Measurements from ENCODE around the gene SNCG. TPM values are rescaled to one million over a fixed set of nuclear protein-coding genes. Genes with fewer than 3 reads are reported as not detected.
"Not testable (repeated sequence)": the region's sequence is repeated elsewhere in the genome, so short reads cannot be mapped to it uniquely, and the experiment has no call there.

The SNCG gene
- total and polyA plus RNA-seq, 2 of the 8 experiments (the other 6 are each of a cell fraction or from before 2014, with no cell fraction given): 4.4 to 12.2 TPM

GRCh38 chr10:87008303-87008702, 49.9 kb downstream of the SNCG start:
- H3K79me2 ChIP-seq (ENCODE audit: control insufficient read depth in 1 of 2, insufficient read depth in 2 of 2, low read length in 2 of 2); H3K23ac ChIP-seq (ENCODE audit: insufficient read length); H3K79me1 ChIP-seq (ENCODE audit: low read depth, low read length); H2BK12ac ChIP-seq (ENCODE audit: low read depth, low read length); H3K36me3 ChIP-seq (ENCODE audit: control insufficient read depth in 2 of 4, insufficient read depth in 4 of 4, low read length in 3 of 4); H3K9ac ChIP-seq (replicated peaks in 1 of 4; ENCODE audit: extremely low read depth in 1 of 4, low read depth in 3 of 4, low read length in 3 of 4); H3K4me2 ChIP-seq (ENCODE audit: insufficient read depth in 1 of 2, low read depth in 2 of 2, low read length in 2 of 2); H4K20me1 ChIP-seq (replicated peaks in 1 of 2; ENCODE audit: control insufficient read depth in 1 of 2, insufficient read depth in 2 of 2, low read length in 2 of 2); H3K4me1 ChIP-seq (replicated peaks in 1 of 4; ENCODE audit: control insufficient read depth in 3 of 4, insufficient read depth in 4 of 4, low read length in 3 of 4); H3K14ac ChIP-seq (ENCODE audit: insufficient read length); H3K9me3 ChIP-seq (ENCODE audit: insufficient read depth in 2 of 2, low read depth in 1 of 2, low read length in 1 of 2); H2BK5ac ChIP-seq (ENCODE audit: low read depth, low read length); H3K27me3 ChIP-seq (replicated peaks in 1 of 4; ENCODE audit: control insufficient read depth in 3 of 4, extremely low read depth in 1 of 4, insufficient read depth in 3 of 4, low read length in 3 of 4); H4K5ac ChIP-seq (ENCODE audit: insufficient read length, low read depth, low read length); H2BK20ac ChIP-seq (ENCODE audit: low read length); H3K56ac ChIP-seq (replicated peaks; ENCODE audit: insufficient read length, low read depth, low read length); FAIRE-seq; H4K91ac ChIP-seq (replicated peaks; ENCODE audit: insufficient read length, low read length); H4K8ac ChIP-seq (ENCODE audit: extremely low read depth, insufficient read depth, low read length); POLR2A ChIA-PET (ENCODE audit: partially characterized antibody); H3K18ac ChIP-seq (ENCODE audit: extremely low read depth, low read length); DNase-seq (ENCODE audit: low read depth in 1 of 2, low spot score in 2 of 2); H3K27ac ChIP-seq (ENCODE audit: low read depth, low read length); H2AFZ ChIP-seq (ENCODE audit: low read length); CTCF ChIA-PET (ENCODE audit: partially characterized antibody); H3K4ac ChIP-seq (replicated peaks; ENCODE audit: insufficient read length, low read depth, low read length); H3K23me2 ChIP-seq (ENCODE audit: low read depth, low read length); H2BK120ac ChIP-seq (replicated peaks; ENCODE audit: low read depth, low read length); H3K4me3 ChIP-seq (ENCODE audit: extremely low read depth in 1 of 4, insufficient read depth in 2 of 4, low read depth in 3 of 4, low read length in 4 of 4); H2BK15ac ChIP-seq (ENCODE audit: low read length); H2AK5ac ChIP-seq (ENCODE audit: low read depth, low read length): not testable (repeated sequence)
- WGBS, 2 experiments (ENCODE audit: extremely low coverage in 1 of 2, insufficient coverage in 1 of 2, insufficient read length in 1 of 2, insufficient replicate concordance in 2 of 2, low coverage in 1 of 2, low lambda C conversion rate in 2 of 2, missing lambda C conversion rate in 1 of 2): 93% methylated on average over 6 of the region's 7 CpGs; no CpG with 5 or more reads in 1 of the 2 experiments

GRCh38 chr10:87009134-87009696, 50.8 kb downstream of the SNCG start:
- FAIRE-seq; H3K9ac ChIP-seq (replicated peaks in 1 of 4; ENCODE audit: extremely low read depth in 1 of 4, low read depth in 3 of 4, low read length in 3 of 4); POLR2A ChIA-PET (ENCODE audit: partially characterized antibody); H3K18ac ChIP-seq (ENCODE audit: extremely low read depth, low read length); H3K23ac ChIP-seq (ENCODE audit: insufficient read length); H3K4me3 ChIP-seq (ENCODE audit: extremely low read depth in 1 of 4, insufficient read depth in 2 of 4, low read depth in 3 of 4, low read length in 4 of 4); H2BK20ac ChIP-seq (ENCODE audit: low read length); H2BK5ac ChIP-seq (ENCODE audit: low read depth, low read length); H3K23me2 ChIP-seq (ENCODE audit: low read depth, low read length); H2BK120ac ChIP-seq (replicated peaks; ENCODE audit: low read depth, low read length); H3K14ac ChIP-seq (ENCODE audit: insufficient read length); H2BK15ac ChIP-seq (ENCODE audit: low read length); H2AK5ac ChIP-seq (ENCODE audit: low read depth, low read length); H4K8ac ChIP-seq (ENCODE audit: extremely low read depth, insufficient read depth, low read length); H3K27ac ChIP-seq (ENCODE audit: low read depth, low read length); H4K5ac ChIP-seq (ENCODE audit: insufficient read length, low read depth, low read length); H3K56ac ChIP-seq (replicated peaks; ENCODE audit: insufficient read length, low read depth, low read length); CTCF ChIA-PET (ENCODE audit: partially characterized antibody); H2BK12ac ChIP-seq (ENCODE audit: low read depth, low read length); H3K9me3 ChIP-seq (ENCODE audit: insufficient read depth in 2 of 2, low read depth in 1 of 2, low read length in 1 of 2); H2AFZ ChIP-seq (ENCODE audit: low read length); H4K20me1 ChIP-seq (replicated peaks in 1 of 2; ENCODE audit: control insufficient read depth in 1 of 2, insufficient read depth in 2 of 2, low read length in 2 of 2); H3K79me2 ChIP-seq (ENCODE audit: control insufficient read depth in 1 of 2, insufficient read depth in 2 of 2, low read length in 2 of 2); DNase-seq (ENCODE audit: low read depth in 1 of 2, low spot score in 2 of 2); H3K27me3 ChIP-seq (replicated peaks in 1 of 4; ENCODE audit: control insufficient read depth in 3 of 4, extremely low read depth in 1 of 4, insufficient read depth in 3 of 4, low read length in 3 of 4); H3K4me1 ChIP-seq (replicated peaks in 1 of 4; ENCODE audit: control insufficient read depth in 3 of 4, insufficient read depth in 4 of 4, low read length in 3 of 4); H3K4ac ChIP-seq (replicated peaks; ENCODE audit: insufficient read length, low read depth, low read length); H3K79me1 ChIP-seq (ENCODE audit: low read depth, low read length); H4K91ac ChIP-seq (replicated peaks; ENCODE audit: insufficient read length, low read length); H3K4me2 ChIP-seq (ENCODE audit: insufficient read depth in 1 of 2, low read depth in 2 of 2, low read length in 2 of 2); H3K36me3 ChIP-seq (ENCODE audit: control insufficient read depth in 2 of 4, insufficient read depth in 4 of 4, low read length in 3 of 4): not testable (repeated sequence)
- WGBS, 2 experiments (ENCODE audit: extremely low coverage in 1 of 2, insufficient coverage in 1 of 2, insufficient read length in 1 of 2, insufficient replicate concordance in 2 of 2, low coverage in 1 of 2, low lambda C conversion rate in 2 of 2, missing lambda C conversion rate in 1 of 2): 93% methylated on average over 15 of the region's 18 CpGs; no CpG with 5 or more reads in 1 of the 2 experiments

Data from H1 (cell line).